GM18498 (cell line): Measurements from ENCODE around the gene TJP1.
"Not testable (repeated sequence)": the region's sequence is repeated elsewhere in the genome, so short reads cannot be mapped to it uniquely, and the experiment has no call there.

Experiments used
- ATAC-seq: cut with Tn5 transposase; IDR thresholded peaks from one replicate; pipeline ENCODE4 v1.9.1; 2021; ENCODE audit warnings: mild to moderate bottlenecking, moderate library complexity; ENCODE audit not compliant: unreplicated experiment

TJP1 gene

GRCh38 chr15:29685156-29686078 is 136.9 kb downstream of the TJP1 start:
- no peak for ATAC-seq

- ATAC-seq: no peak
Measured at GRCh38 chr15:29682781-29683180, 139.5 kb downstream of the TJP1 start.

GRCh38 chr15:29682361-29682760 is 139.9 kb downstream of the TJP1 start:
- ATAC-seq: no peak

GRCh38 chr15:29681946-29682345 is 140.3 kb downstream of the TJP1 start:
- no peak for ATAC-seq

- ATAC-seq: no peak
Measured at GRCh38 chr15:29681166-29681845, 141.0 kb downstream of the TJP1 start.

- ATAC-seq: no peak
Measured at GRCh38 chr15:29680465-29681165, 141.7 kb downstream of the TJP1 start.

GRCh38 chr15:29678504-29679034 is 143.7 kb downstream of the TJP1 start:
- ATAC-seq: no peak

- ATAC-seq: no peak
Measured at GRCh38 chr15:29677871-29678461, 144.3 kb downstream of the TJP1 start.

- ATAC-seq: no peak
Measured at GRCh38 chr15:29677455-29677854, 144.8 kb downstream of the TJP1 start.

- ATAC-seq: no peak
Measured at GRCh38 chr15:29676961-29677402, 145.3 kb downstream of the TJP1 start.

GRCh38 chr15:29676374-29676960 is 145.8 kb downstream of the TJP1 start:
- not testable (repeated sequence) for ATAC-seq

- ATAC-seq: no peak
Measured at GRCh38 chr15:29675791-29676301, 146.4 kb downstream of the TJP1 start.

- ATAC-seq: no peak
Measured at GRCh38 chr15:29674661-29675533, 147.4 kb downstream of the TJP1 start.

GRCh38 chr15:29672923-29673809 is 149.1 kb downstream of the TJP1 start:
- no peak for ATAC-seq

GRCh38 chr15:29672446-29672845 is 149.8 kb downstream of the TJP1 start:
- no peak for ATAC-seq

GRCh38 chr15:29672046-29672445 is 150.2 kb downstream of the TJP1 start:
- not testable (repeated sequence) for ATAC-seq

GRCh38 chr15:29670998-29671981 is 151.0 kb downstream of the TJP1 start:
- ATAC-seq: no peak
